Measurements from ENCODE around the gene CHMP4B. TPM values are rescaled to one million over a fixed set of nuclear protein-coding genes. Genes with fewer than 3 reads are reported as not detected.

The CHMP4B gene
- total RNA-seq, 1 experiment from 2014 or later = 68.9 TPM

GRCh38 chr20:33828326-33828844 is 17.2 kb downstream of the CHMP4B start:
- Histone ChIP-seq H3K4me3 (ENCODE audit: low read depth, low read length, poor library complexity, severe bottlenecking) (no peak overlapping the region), H3K27me3 (replicated peaks; ENCODE audit: insufficient read depth, low read depth, low read length, poor library complexity) (no peaks in the 10 kb centered on the region), H3K36me3 (ENCODE audit: insufficient read depth, low read length, poor library complexity, severe bottlenecking) (no peaks in the 10 kb centered on the region), H3K4me1 (ENCODE audit: insufficient read depth, low read length, poor library complexity, severe bottlenecking) (peaks cover 50% of the 10 kb centered on the region), H3K27ac (ENCODE audit: low read depth, low read length, poor library complexity, severe bottlenecking) (peak overlapping the region; percentile 7), H3K9me3 (ENCODE audit: low read depth, low read length, poor library complexity, severe bottlenecking) (no peaks in the 10 kb centered on the region)
- intact Hi-C loops (cut with micrococcal nuclease; ENCODE audit: unreplicated experiment) = no loop called here
- no peak for TF ChIP-seq EZH2 (IDR thresholded peaks at IDR 0.05; ENCODE audit: borderline replicate concordance, low read depth, low read length, poor library complexity, severe bottlenecking)
- no peak for TF ChIP-seq CTCF (conservative IDR thresholded peaks at IDR 0.05; ENCODE audit: low read depth, low read length)
- no peak for DNase-seq (ENCODE audit: low spot score)
- POLR2A ChIA-PET (ENCODE audit: low non-redundant PET) = interaction anchor here (0.5 kb wide), 1 partner anchor 284 kb away, joined by 3 read pairs; the partner anchor contains the start of gene EIF2S2
- no TSS peak for BruUV-seq (replicated peaks)
- CTCF ChIA-PET = no interaction called here

GRCh38 chr20:33828967-33829560 is 17.9 kb downstream of the CHMP4B start:
- Histone ChIP-seq H3K4me1 (ENCODE audit: insufficient read depth, low read length, poor library complexity, severe bottlenecking) (peaks cover 54% of the 10 kb centered on the region), H3K4me3 (ENCODE audit: low read depth, low read length, poor library complexity, severe bottlenecking) (no peak overlapping the region), H3K9me3 (ENCODE audit: low read depth, low read length, poor library complexity, severe bottlenecking) (no peaks in the 10 kb centered on the region), H3K36me3 (ENCODE audit: insufficient read depth, low read length, poor library complexity, severe bottlenecking) (no peaks in the 10 kb centered on the region), H3K27me3 (replicated peaks; ENCODE audit: insufficient read depth, low read depth, low read length, poor library complexity) (no peaks in the 10 kb centered on the region), H3K27ac (ENCODE audit: low read depth, low read length, poor library complexity, severe bottlenecking) (peak overlapping the region; percentile 51)
- TF ChIP-seq CTCF (conservative IDR thresholded peaks at IDR 0.05; ENCODE audit: low read depth, low read length) (no peak), EZH2 (IDR thresholded peaks at IDR 0.05; ENCODE audit: borderline replicate concordance, low read depth, low read length, poor library complexity, severe bottlenecking) (no peak)
- ChIA-PET CTCF (no interaction called here), POLR2A (ENCODE audit: low non-redundant PET) (no interaction called here)
- BruUV-seq (replicated peaks) = no TSS peak
- no peak for DNase-seq (ENCODE audit: low spot score)
- intact Hi-C loops (cut with micrococcal nuclease; ENCODE audit: unreplicated experiment) = no loop called here

- no peak for TF ChIP-seq EZH2 (IDR thresholded peaks at IDR 0.05; ENCODE audit: borderline replicate concordance, low read depth, low read length, poor library complexity, severe bottlenecking)
- TF ChIP-seq CTCF (conservative IDR thresholded peaks at IDR 0.05; ENCODE audit: low read depth, low read length) = no peak
- Histone ChIP-seq H3K27me3 (replicated peaks; ENCODE audit: insufficient read depth, low read depth, low read length, poor library complexity) (no peaks in the 10 kb centered on the region), H3K36me3 (ENCODE audit: insufficient read depth, low read length, poor library complexity, severe bottlenecking) (no peaks in the 10 kb centered on the region), H3K9me3 (ENCODE audit: low read depth, low read length, poor library complexity, severe bottlenecking) (no peaks in the 10 kb centered on the region), H3K27ac (ENCODE audit: low read depth, low read length, poor library complexity, severe bottlenecking) (peak overlapping the region; percentile 21), H3K4me3 (ENCODE audit: low read depth, low read length, poor library complexity, severe bottlenecking) (no peak overlapping the region), H3K4me1 (ENCODE audit: insufficient read depth, low read length, poor library complexity, severe bottlenecking) (peaks cover 54% of the 10 kb centered on the region)
- POLR2A ChIA-PET (ENCODE audit: low non-redundant PET) = no interaction called here
- no TSS peak for BruUV-seq (replicated peaks)
- intact Hi-C loops (cut with micrococcal nuclease; ENCODE audit: unreplicated experiment) = no loop called here
- CTCF ChIA-PET = no interaction called here
- DNase-seq (ENCODE audit: low spot score) = no peak
Observed at GRCh38 chr20:33829636-33830035, 18.5 kb downstream of the CHMP4B start.
